ENCODE data around the gene GP1BB.

GRCh38 chr22:19759427-19760057 lies 36.2 kb downstream of the GP1BB start:
- TF ChIP-seq FOXM1 (IDR thresholded peaks at IDR 0.05; ENCODE audit: borderline replicate concordance) (no peak), BHLHE40 (IDR thresholded peaks at IDR 0.05; ENCODE audit: borderline replicate concordance) (no peak), FOXK2 (IDR thresholded peaks at IDR 0.05) (no peak), SUZ12 (IDR thresholded peaks at IDR 0.05) (no peak), TARDBP (IDR thresholded peaks at IDR 0.05) (no peak), NFRKB (IDR thresholded peaks at IDR 0.05) (no peak), CTBP1 (IDR thresholded peaks at IDR 0.05; ENCODE audit: borderline replicate concordance) (no peak), L3MBTL2 (conservative IDR thresholded peaks at IDR 0.05) (no peak), ZNF384 (IDR thresholded peaks at IDR 0.05) (no peak), SP1 (IDR thresholded peaks at IDR 0.05) (no peak), LEF1 (IDR thresholded peaks at IDR 0.05; ENCODE audit: borderline replicate concordance) (no peak), ARNT (IDR thresholded peaks at IDR 0.05) (no peak), HDGF (IDR thresholded peaks at IDR 0.05; ENCODE audit: borderline replicate concordance) (no peak), FOXA1 (IDR thresholded peaks at IDR 0.05) (no peak)

Data from HEK293T (cell line).